HG02884 (cell line): ENCODE data around the gene STAG2.
A peak's percentile ranks its signal among the peaks of the same experiment; 100 is the strongest.
"Not testable (repeated sequence)": the region's sequence is repeated elsewhere in the genome, so short reads cannot be mapped to it uniquely, and the experiment has no call there.

Experiments
- ATAC-seq: cut with Tn5 transposase; IDR thresholded peaks from one replicate; pipeline ENCODE4 v1.9.1; 2021; ENCODE audit warnings: mild to moderate bottlenecking, moderate library complexity; ENCODE audit not compliant: unreplicated experiment

Gene STAG2

GRCh38 chrX:123961268-123962005 lies at the start of gene STAG2:
Gene STAG2 (plus strand): TSS chrX:123961706. CDS start chrX:124022628, 60,922 bp downstream.
- ATAC-seq, result no peak

GRCh38 chrX:123917069-123917468 lies 44.4 kb upstream of the STAG2 start:
- no peak for ATAC-seq

- no peak for ATAC-seq
Observed at GRCh38 chrX:123918106-123918721, 43.3 kb upstream of the STAG2 start.

- no peak for ATAC-seq
Observed at GRCh38 chrX:123920105-123920785, 41.3 kb upstream of the STAG2 start.

GRCh38 chrX:123923211-123923610 lies 38.3 kb upstream of the STAG2 start:
- ATAC-seq, result no peak

GRCh38 chrX:123924186-123924585 lies 37.3 kb upstream of the STAG2 start:
- ATAC-seq, result no peak

- ATAC-seq, result no peak
Observed at GRCh38 chrX:123927845-123928244, 33.7 kb upstream of the STAG2 start.

- ATAC-seq, result not testable (repeated sequence)
Observed at GRCh38 chrX:123932055-123932454, 29.5 kb upstream of the STAG2 start.

GRCh38 chrX:123943074-123943473 lies 18.4 kb upstream of the STAG2 start:
- ATAC-seq, result no peak

- ATAC-seq, result no peak
Observed at GRCh38 chrX:123943488-123943887, 18.0 kb upstream of the STAG2 start.

- ATAC-seq, result no peak
Observed at GRCh38 chrX:123949846-123950245, 11.7 kb upstream of the STAG2 start.

GRCh38 chrX:123959281-123960063 lies 2.0 kb upstream of the STAG2 start:
- no peak for ATAC-seq

- no peak for ATAC-seq
Observed at GRCh38 chrX:123960956-123961267, 594 bp upstream of the STAG2 start.

- no peak for ATAC-seq
Observed at GRCh38 chrX:123962006-123962467, 531 bp downstream of the STAG2 start.

GRCh38 chrX:123962794-123963373 lies 1.4 kb downstream of the STAG2 start:
- ATAC-seq, result peak; percentile 61

GRCh38 chrX:123964156-123964834 lies 2.8 kb downstream of the STAG2 start:
- no peak for ATAC-seq

GRCh38 chrX:123965712-123966111 lies 4.2 kb downstream of the STAG2 start:
- ATAC-seq, result no peak

GRCh38 chrX:123967497-123967896 lies 6.0 kb downstream of the STAG2 start:
- ATAC-seq, result no peak

- ATAC-seq, result no peak
Observed at GRCh38 chrX:123968383-123969050, 7.0 kb downstream of the STAG2 start.

- ATAC-seq, result no peak
Observed at GRCh38 chrX:123971982-123972381, 10.5 kb downstream of the STAG2 start.
